Measurements from ENCODE around the gene POU2AF3. TPM values are rescaled to one million over a fixed set of nuclear protein-coding genes. Genes with fewer than 3 reads are reported as not detected.

The POU2AF3 gene
- total RNA-seq, 1 donor from 2014 or later: 2.1 TPM

GRCh38 chr11:111297696-111298095 lies 650 bp upstream of the POU2AF3 start:
- H3K36me3 ChIP-seq: no peaks in the 10 kb centered on the region
- H3K9ac ChIP-seq: no peak overlapping the region
- H3F3A ChIP-seq (ENCODE audit: low read depth): peaks cover 10% of the 10 kb centered on the region
- H3K4me3 ChIP-seq: no peak overlapping the region
- no peaks in the 10 kb centered on the region for H4K20me1 ChIP-seq (ENCODE audit: low read depth)
- Mint-ChIP-seq H3K4me3 (peak overlapping the region; percentile 82), H3K27me3 (ENCODE audit: insufficient read depth, low read depth) (peaks cover 21% of the 10 kb centered on the region), H3K9me3 (no peaks in the 10 kb centered on the region), H3K4me1 (peaks cover 7% of the 10 kb centered on the region), H3K36me3 (peaks cover 1% of the 10 kb centered on the region), H3K27ac (no peak overlapping the region)
- H3K27me3 ChIP-seq: peaks cover 55% of the 10 kb centered on the region
- TF ChIP-seq EZH2phosphoT487 (IDR thresholded peaks at IDR 0.05): no peak
- TF ChIP-seq CTCF (IDR thresholded peaks at IDR 0.05): no peak
- no peak for TF ChIP-seq EZH2 (IDR thresholded peaks at IDR 0.05)
- H3K4me1 ChIP-seq: no peaks in the 10 kb centered on the region
- no peak overlapping the region for H3K27ac ChIP-seq
- DNase-seq (ENCODE audit: low spot score): no peak
- H3K9me3 ChIP-seq (ENCODE audit: low read depth): no peaks in the 10 kb centered on the region
- no peak overlapping the region for H2AFZ ChIP-seq (replicated peaks)
- H3K79me2 ChIP-seq (ENCODE audit: low read depth): no peaks in the 10 kb centered on the region
- no peak overlapping the region for H3K4me2 ChIP-seq

GRCh38 chr11:111299101-111300026 lies 1.0 kb downstream of the POU2AF3 start:
- Histone ChIP-seq H2AFZ (replicated peaks) (peak overlapping the region; percentile 96), H3K36me3 (no peaks in the 10 kb centered on the region), H4K20me1 (ENCODE audit: low read depth) (no peaks in the 10 kb centered on the region), H3K4me1 (no peaks in the 10 kb centered on the region), H3K4me3 (peak overlapping the region; percentile 85), H3K9me3 (ENCODE audit: low read depth) (no peaks in the 10 kb centered on the region), H3F3A (ENCODE audit: low read depth) (peaks cover 10% of the 10 kb centered on the region), H3K79me2 (ENCODE audit: low read depth) (no peaks in the 10 kb centered on the region), H3K27ac (no peak overlapping the region), H3K4me2 (peak overlapping the region; percentile 91), H3K9ac (peak overlapping the region; percentile 40), H3K27me3 (peaks cover 58% of the 10 kb centered on the region)
- Mint-ChIP-seq H3K9me3 (no peaks in the 10 kb centered on the region), H3K27ac (no peak overlapping the region), H3K4me3 (peak overlapping the region; percentile 82), H3K27me3 (ENCODE audit: insufficient read depth, low read depth) (peaks cover 22% of the 10 kb centered on the region), H3K4me1 (peaks cover 14% of the 10 kb centered on the region), H3K36me3 (peaks cover 1% of the 10 kb centered on the region)
- DNase-seq (ENCODE audit: low spot score): peak; percentile 75
- TF ChIP-seq EZH2phosphoT487 (IDR thresholded peaks at IDR 0.05) (no peak), CTCF (IDR thresholded peaks at IDR 0.05) (peak; percentile 62), EZH2 (IDR thresholded peaks at IDR 0.05) (peak; percentile 4)

- H3K27ac Mint-ChIP-seq: no peak overlapping the region
Observed at GRCh38 chr11:111300569-111300968, 2.2 kb downstream of the POU2AF3 start.

More at GRCh38 chr11:111300569-111300968, 2.2 kb downstream of the POU2AF3 start:
- no peaks in the 10 kb centered on the region for H3K79me2 ChIP-seq (ENCODE audit: low read depth)
- Mint-ChIP-seq H3K36me3 (peaks cover 1% of the 10 kb centered on the region), H3K4me1 (peaks cover 18% of the 10 kb centered on the region), H3K27me3 (ENCODE audit: insufficient read depth, low read depth) (peaks cover 22% of the 10 kb centered on the region), H3K4me3 (peak overlapping the region; percentile 82), H3K9me3 (no peaks in the 10 kb centered on the region)
- H3K4me2 ChIP-seq: no peak overlapping the region
- H3K4me1 ChIP-seq: no peaks in the 10 kb centered on the region
- H3K27me3 ChIP-seq: peaks cover 58% of the 10 kb centered on the region
- no peak for TF ChIP-seq EZH2phosphoT487 (IDR thresholded peaks at IDR 0.05)
- peaks cover 10% of the 10 kb centered on the region for H3F3A ChIP-seq (ENCODE audit: low read depth)
- H3K9me3 ChIP-seq (ENCODE audit: low read depth): no peaks in the 10 kb centered on the region
- no peak overlapping the region for H3K27ac ChIP-seq
- H4K20me1 ChIP-seq (ENCODE audit: low read depth): no peaks in the 10 kb centered on the region
- no peak for DNase-seq (ENCODE audit: low spot score)
- no peak overlapping the region for H3K9ac ChIP-seq
- H3K36me3 ChIP-seq: no peaks in the 10 kb centered on the region
- no peak overlapping the region for H3K4me3 ChIP-seq
- no peak overlapping the region for H2AFZ ChIP-seq (replicated peaks)

Measured in neural progenitor cell (in vitro differentiated cells).